ENCODE data around the gene VDR.

The VDR gene

DNA sequence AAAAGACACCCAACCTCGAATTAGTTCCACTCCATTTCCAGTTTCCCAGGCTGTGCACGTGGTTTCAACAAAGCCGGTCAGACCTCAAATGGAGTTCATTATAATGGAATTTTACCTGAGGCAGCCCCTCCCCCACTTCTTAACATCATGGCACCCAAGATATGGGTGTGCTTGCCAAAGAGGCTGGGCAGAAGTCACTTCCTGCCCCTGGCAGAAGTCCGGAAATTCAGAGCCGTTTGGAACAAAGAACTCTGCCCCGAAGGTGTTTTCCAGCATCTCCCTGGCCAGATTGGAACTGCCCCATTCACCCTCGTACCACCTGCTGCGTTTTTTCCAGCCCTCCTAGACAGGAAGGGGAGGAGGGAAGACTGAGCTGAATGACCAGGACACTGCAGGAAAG lies 8.2 kb downstream of the VDR start:
- no peaks in the 10 kb centered on the region for H3K9me3 ChIP-seq (ENCODE audit: insufficient read depth, low read length, severe bottlenecking)
- no peak for ATAC-seq (ENCODE audit: insufficient read depth, low read depth)
- H4K20me1 ChIP-seq (ENCODE audit: insufficient read depth, low read length): no peaks in the 10 kb centered on the region
- H3K9ac ChIP-seq (ENCODE audit: low read depth, low read length): no peak overlapping the region
- no peak for DNase-seq
- no peak overlapping the region for H3K4me3 ChIP-seq (ENCODE audit: low read depth in 1 of 2, low read length in 2 of 2)
- H3K27me3 ChIP-seq (ENCODE audit: insufficient read depth, low read length, poor library complexity): no peaks in the 10 kb centered on the region
- H3K4me1 ChIP-seq (ENCODE audit: insufficient read depth, low read length): no peaks in the 10 kb centered on the region
- H3K36me3 ChIP-seq (ENCODE audit: insufficient read depth, low read length): no peaks in the 10 kb centered on the region
- H3K27ac ChIP-seq (ENCODE audit: low read length): no peak overlapping the region
- TF ChIP-seq, protein P1, sequence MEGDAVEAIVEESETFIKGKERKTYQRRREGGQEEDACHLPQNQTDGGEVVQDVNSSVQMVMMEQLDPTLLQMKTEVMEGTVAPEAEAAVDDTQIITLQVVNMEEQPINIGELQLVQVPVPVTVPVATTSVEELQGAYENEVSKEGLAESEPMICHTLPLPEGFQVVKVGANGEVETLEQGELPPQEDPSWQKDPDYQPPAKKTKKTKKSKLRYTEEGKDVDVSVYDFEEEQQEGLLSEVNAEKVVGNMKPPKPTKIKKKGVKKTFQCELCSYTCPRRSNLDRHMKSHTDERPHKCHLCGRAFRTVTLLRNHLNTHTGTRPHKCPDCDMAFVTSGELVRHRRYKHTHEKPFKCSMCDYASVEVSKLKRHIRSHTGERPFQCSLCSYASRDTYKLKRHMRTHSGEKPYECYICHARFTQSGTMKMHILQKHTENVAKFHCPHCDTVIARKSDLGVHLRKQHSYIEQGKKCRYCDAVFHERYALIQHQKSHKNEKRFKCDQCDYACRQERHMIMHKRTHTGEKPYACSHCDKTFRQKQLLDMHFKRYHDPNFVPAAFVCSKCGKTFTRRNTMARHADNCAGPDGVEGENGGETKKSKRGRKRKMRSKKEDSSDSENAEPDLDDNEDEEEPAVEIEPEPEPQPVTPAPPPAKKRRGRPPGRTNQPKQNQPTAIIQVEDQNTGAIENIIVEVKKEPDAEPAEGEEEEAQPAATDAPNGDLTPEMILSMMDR (IDR thresholded peaks at IDR 0.05; ENCODE audit: borderline replicate concordance, extremely low read depth, low read length, poor library complexity, severe bottlenecking): no peak
- TF ChIP-seq EZH2 (IDR thresholded peaks at IDR 0.05; ENCODE audit: borderline replicate concordance, low read depth, low read length, severe bottlenecking): no peak
- no peak overlapping the region for H2AFZ ChIP-seq (ENCODE audit: low read depth, low read length)
- no peak overlapping the region for H3K4me2 ChIP-seq (ENCODE audit: insufficient read depth, low read length)
- H3K79me2 ChIP-seq (ENCODE audit: insufficient read depth, low read length): no peaks in the 10 kb centered on the region

DNA sequence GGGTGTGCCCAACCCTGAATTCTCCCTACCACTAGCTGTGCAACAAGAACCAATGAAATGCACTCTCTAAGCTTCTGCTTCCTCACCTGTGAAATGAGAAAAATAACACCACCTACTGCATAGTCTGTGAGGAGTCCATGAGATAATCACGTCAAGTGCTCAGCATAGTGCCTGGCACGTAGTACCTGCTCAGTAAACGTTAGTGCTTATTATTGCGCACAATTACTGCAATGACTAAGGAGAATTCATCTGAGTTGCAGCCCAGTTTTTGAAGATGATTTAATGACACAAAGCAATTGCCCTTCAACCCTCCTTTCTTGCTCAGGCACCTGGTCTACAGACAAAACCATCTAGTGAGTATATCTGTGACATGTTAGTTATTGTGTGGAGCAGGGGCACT lies 8.8 kb downstream of the VDR start:
- no peaks in the 10 kb centered on the region for H3K9me3 ChIP-seq (ENCODE audit: insufficient read depth, low read length, severe bottlenecking)
- H3K36me3 ChIP-seq (ENCODE audit: insufficient read depth, low read length): no peaks in the 10 kb centered on the region
- TF ChIP-seq, protein P1 (IDR thresholded peaks at IDR 0.05; ENCODE audit: borderline replicate concordance, extremely low read depth, low read length, poor library complexity, severe bottlenecking): no peak
- no peak for TF ChIP-seq EZH2 (IDR thresholded peaks at IDR 0.05; ENCODE audit: borderline replicate concordance, low read depth, low read length, severe bottlenecking)
- H3K79me2 ChIP-seq (ENCODE audit: insufficient read depth, low read length): no peaks in the 10 kb centered on the region
- no peak overlapping the region for H3K9ac ChIP-seq (ENCODE audit: low read depth, low read length)
- no peak overlapping the region for H3K27ac ChIP-seq (ENCODE audit: low read length)
- no peak overlapping the region for H2AFZ ChIP-seq (ENCODE audit: low read depth, low read length)
- H3K4me2 ChIP-seq (ENCODE audit: insufficient read depth, low read length): no peak overlapping the region
- no peaks in the 10 kb centered on the region for H4K20me1 ChIP-seq (ENCODE audit: insufficient read depth, low read length)
- H3K4me3 ChIP-seq (ENCODE audit: low read depth in 1 of 2, low read length in 2 of 2): no peak overlapping the region
- no peaks in the 10 kb centered on the region for H3K27me3 ChIP-seq (ENCODE audit: insufficient read depth, low read length, poor library complexity)
- DNase-seq: no peak
- no peaks in the 10 kb centered on the region for H3K4me1 ChIP-seq (ENCODE audit: insufficient read depth, low read length)
- ATAC-seq (ENCODE audit: insufficient read depth, low read depth): no peak

DNA sequence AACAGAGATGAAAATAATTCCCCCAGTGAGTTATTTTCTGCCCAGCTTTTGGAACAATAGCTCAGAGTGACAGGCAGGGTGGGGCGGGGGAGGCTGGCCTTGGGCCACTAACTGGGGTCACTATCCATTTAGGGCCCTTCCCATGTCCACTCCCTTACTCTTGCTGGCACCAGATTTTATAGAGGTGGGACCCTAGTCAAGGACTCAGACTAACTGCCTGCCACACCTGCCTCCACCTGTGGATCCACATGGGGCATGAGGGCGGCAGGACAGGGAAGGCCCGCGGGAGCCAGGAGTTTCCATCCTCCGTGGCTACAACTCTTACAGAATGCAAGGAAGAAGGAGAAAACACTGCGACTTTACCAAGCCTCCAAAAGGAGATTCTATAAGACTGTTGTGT lies 10.1 kb downstream of the VDR start:
- no peak overlapping the region for H3K9ac ChIP-seq (ENCODE audit: low read depth, low read length)
- no peak for ATAC-seq (ENCODE audit: insufficient read depth, low read depth)
- H3K4me3 ChIP-seq (ENCODE audit: low read depth in 1 of 2, low read length in 2 of 2): no peak overlapping the region
- H2AFZ ChIP-seq (ENCODE audit: low read depth, low read length): no peak overlapping the region
- DNase-seq: no peak
- no peak overlapping the region for H3K4me2 ChIP-seq (ENCODE audit: insufficient read depth, low read length)
- no peaks in the 10 kb centered on the region for H4K20me1 ChIP-seq (ENCODE audit: insufficient read depth, low read length)
- no peak overlapping the region for H3K27ac ChIP-seq (ENCODE audit: low read length)
- no peaks in the 10 kb centered on the region for H3K27me3 ChIP-seq (ENCODE audit: insufficient read depth, low read length, poor library complexity)
- H3K4me1 ChIP-seq (ENCODE audit: insufficient read depth, low read length): no peaks in the 10 kb centered on the region
- H3K9me3 ChIP-seq (ENCODE audit: insufficient read depth, low read length, severe bottlenecking): no peaks in the 10 kb centered on the region
- no peaks in the 10 kb centered on the region for H3K36me3 ChIP-seq (ENCODE audit: insufficient read depth, low read length)
- H3K79me2 ChIP-seq (ENCODE audit: insufficient read depth, low read length): no peaks in the 10 kb centered on the region
- TF ChIP-seq EZH2 (IDR thresholded peaks at IDR 0.05; ENCODE audit: borderline replicate concordance, low read depth, low read length, severe bottlenecking): no peak
- TF ChIP-seq, protein P1 (IDR thresholded peaks at IDR 0.05; ENCODE audit: borderline replicate concordance, extremely low read depth, low read length, poor library complexity, severe bottlenecking): no peak

DNA sequence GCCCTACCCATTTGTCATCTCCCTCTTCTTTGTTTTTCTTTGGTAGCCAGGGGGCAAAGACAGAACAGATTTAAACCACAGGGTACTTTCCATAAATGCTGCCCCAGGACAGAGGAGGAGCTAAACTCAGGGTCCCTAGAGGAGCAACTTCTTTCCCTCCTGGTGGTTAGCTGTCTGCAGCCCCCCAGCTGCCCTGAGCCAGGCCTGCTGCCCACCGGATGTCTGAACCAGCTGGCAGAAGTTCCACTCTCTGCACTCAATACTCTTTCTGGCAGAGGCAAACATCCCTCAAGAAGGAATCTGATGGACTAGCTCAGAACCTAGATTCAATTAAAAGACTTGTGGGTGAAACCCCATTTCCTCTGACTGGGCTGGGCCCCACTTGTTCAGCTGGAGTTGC lies 10.7 kb downstream of the VDR start:
- Histone ChIP-seq H3K9me3 (ENCODE audit: insufficient read depth, low read length, severe bottlenecking) (no peaks in the 10 kb centered on the region), H3K4me2 (ENCODE audit: insufficient read depth, low read length) (no peak overlapping the region), H3K9ac (ENCODE audit: low read depth, low read length) (no peak overlapping the region), H3K27me3 (ENCODE audit: insufficient read depth, low read length, poor library complexity) (no peaks in the 10 kb centered on the region), H3K27ac (ENCODE audit: low read length) (no peak overlapping the region), H3K79me2 (ENCODE audit: insufficient read depth, low read length) (no peaks in the 10 kb centered on the region), H3K36me3 (ENCODE audit: insufficient read depth, low read length) (no peaks in the 10 kb centered on the region), H4K20me1 (ENCODE audit: insufficient read depth, low read length) (no peaks in the 10 kb centered on the region), H3K4me1 (ENCODE audit: insufficient read depth, low read length) (no peaks in the 10 kb centered on the region), H2AFZ (ENCODE audit: low read depth, low read length) (no peak overlapping the region), H3K4me3 (ENCODE audit: low read depth in 1 of 2, low read length in 2 of 2) (no peak overlapping the region)
- DNase-seq (no peak), ATAC-seq (ENCODE audit: insufficient read depth, low read depth) (no peak)
- TF ChIP-seq, protein P1 (IDR thresholded peaks at IDR 0.05; ENCODE audit: borderline replicate concordance, extremely low read depth, low read length, poor library complexity, severe bottlenecking): no peak
- TF ChIP-seq EZH2 (IDR thresholded peaks at IDR 0.05; ENCODE audit: borderline replicate concordance, low read depth, low read length, severe bottlenecking): no peak

Data from DND-41 (cell line).